Heart left ventricle (tissue), 13 donors: Measurements from ENCODE around the gene BCKDHA.

ENCODE experiments used
- CTCF ChIP-seq, 12 donors: fragments of 200-600 bp; sonication (generic) in 4 of 12; IDR thresholded peaks; one replicate each; pipeline versions ENCODE4 v1.5.0 to v1.8.0; 2018 to 2022; ENCODE audit warnings: antibody characterized with exemption in 12 of 12, mild to moderate bottlenecking in 5 of 12
- POLR2A ChIP-seq, 2 donors: fragments of 450-650 bp; IDR thresholded peaks; one replicate each; pipeline ENCODE4 v1.6.1; 2017; ENCODE audit warnings: antibody characterized with exemption in 2 of 2, mild to moderate bottlenecking in 2 of 2, moderate library complexity in 2 of 2
- donor health status: ischemic (EF 13 %, LVEDD 7.1; RV severe dilation, severe dysfunction).
- donor health status: DM: no; HTN: yes; CAD: no.
- donor health status: DM: no; HTN: no; CAD: no.
- donor health status: ischemic (EF 25% LVEDD 6.9; RV normal size, moderate dysfunction).
- donor health status: ischemic (EF 25% LVEDD 5.7; RV mildly dilated, moderate dysfunction).
- donor health status: ischemic (EF 35%, LVEDD 5.7; RV mildly dilated, moderate dysfunction).
- donor health status: nonischemic (EF 11% LVEDD 7.7; RV severe dilation, severe dysfunction).
- donor health status: DM: yes; HTN: yes; CAD: no.
- donor health status: PGD.
- donor health status: ischemic (EF 29% LVEDD 5.4; RV normal size, mild dysfunction).
- donor health status: nonischemic (EF 23%, LVEDD 6.1; RV moderate dilation, normal function).

- TF ChIP-seq CTCF (IDR thresholded peaks at IDR 0.05) (no peak), POLR2A (IDR thresholded peaks at IDR 0.05) (no peak)
Measured at GRCh38 chr19:41452584-41453275, 55.1 kb downstream of the BCKDHA start.
